RWPE2 (cell line): ENCODE measurements around the gene RAB3GAP1.

ENCODE experiments used
- ATAC-seq: fragments of 200-7000 bp; cut with Tn5 transposase; 3 replicates; pipeline ENCODE4 v1.9.1; 2021; ENCODE audit warnings: low read depth
- DNase-seq: peaks from one replicate; pipeline ENCODE4 v3.0.0-alpha.2; 2020; ENCODE audit warnings: low spot score
- H3K27ac ChIP-seq: fragments of 450-650 bp; 2 replicates; pipeline ENCODE4 v1.5.1; 2017; ENCODE audit warnings: mild to moderate bottlenecking; ENCODE audit not compliant: poor library complexity, severe bottlenecking
- H3K27me3 ChIP-seq: fragments of 250-450 bp; sonication (Bioruptor Pico); 2 replicates; pipeline ENCODE4 v1.5.1; 2021; ENCODE audit warnings: mild to moderate bottlenecking, moderate library complexity; ENCODE audit not compliant: insufficient read depth, poor library complexity, severe bottlenecking
- H3K36me3 ChIP-seq: fragments of 250-450 bp; sonication (Bioruptor Pico); 2 replicates; pipeline ENCODE4 v1.5.1; 2020; ENCODE audit warnings: low read depth, mild to moderate bottlenecking, moderate library complexity
- H3K4me1 ChIP-seq: fragments of 250-450 bp; sonication (Bioruptor Pico); 2 replicates; pipeline ENCODE4 v1.5.1; 2021; ENCODE audit warnings: mild to moderate bottlenecking, moderate library complexity; ENCODE audit not compliant: insufficient read depth, poor library complexity, severe bottlenecking
- H3K4me3 ChIP-seq: fragments of 250-450 bp; sonication (Bioruptor Pico); 2 replicates; pipeline ENCODE4 v1.5.1; 2021; ENCODE audit warnings: mild to moderate bottlenecking, moderate library complexity; ENCODE audit not compliant: severe bottlenecking
- H3K9me3 ChIP-seq: fragments of 250-450 bp; sonication (Bioruptor Pico); 2 replicates; pipeline ENCODE4 v1.5.1; 2021; ENCODE audit warnings: mild to moderate bottlenecking, moderate library complexity; ENCODE audit not compliant: severe bottlenecking
- CTCF ChIP-seq: fragments of 450-650 bp; IDR thresholded peaks from one replicate; pipeline ENCODE4 v1.5.1; 2017; ENCODE audit warnings: mild to moderate bottlenecking, moderate library complexity; ENCODE audit not compliant: poor library complexity, severe bottlenecking

The RAB3GAP1 gene

GRCh38 chr2:135063210-135063609, 11.1 kb downstream of the RAB3GAP1 start:
- Histone ChIP-seq H3K27me3 (no peaks in the 10 kb centered on the region), H3K36me3 (peaks cover 69% of the 10 kb centered on the region), H3K4me3 (no peak overlapping the region), H3K27ac (no peak overlapping the region), H3K4me1 (no peaks in the 10 kb centered on the region), H3K9me3 (no peaks in the 10 kb centered on the region)
- ATAC-seq (no peak), DNase-seq (no peak)
- TF ChIP-seq CTCF = no peak

- no peak for TF ChIP-seq CTCF
- Histone ChIP-seq H3K9me3 (no peaks in the 10 kb centered on the region), H3K4me1 (no peaks in the 10 kb centered on the region), H3K36me3 (peaks cover 68% of the 10 kb centered on the region), H3K4me3 (no peak overlapping the region), H3K27ac (no peak overlapping the region), H3K27me3 (no peaks in the 10 kb centered on the region)
- no peak for DNase-seq
- ATAC-seq = no peak
Observed at GRCh38 chr2:135064149-135064548, 12.1 kb downstream of the RAB3GAP1 start.

- Histone ChIP-seq H3K4me3 (no peak overlapping the region), H3K27ac (no peak overlapping the region), H3K36me3 (peaks cover 67% of the 10 kb centered on the region), H3K27me3 (no peaks in the 10 kb centered on the region), H3K4me1 (no peaks in the 10 kb centered on the region), H3K9me3 (peaks cover 13% of the 10 kb centered on the region)
- no peak for DNase-seq
- no peak for ATAC-seq
- no peak for TF ChIP-seq CTCF
Observed at GRCh38 chr2:135066710-135067109, 14.6 kb downstream of the RAB3GAP1 start.

- peaks cover 25% of the 10 kb centered on the region for H3K9me3 ChIP-seq
- H3K27ac ChIP-seq = no peak overlapping the region
- no peak overlapping the region for H3K4me3 ChIP-seq
- TF ChIP-seq CTCF = no peak
- ATAC-seq (no peak), DNase-seq (no peak)
- H3K36me3 ChIP-seq = peaks cover 50% of the 10 kb centered on the region
- no peaks in the 10 kb centered on the region for H3K27me3 ChIP-seq
- H3K4me1 ChIP-seq = no peaks in the 10 kb centered on the region
Observed at GRCh38 chr2:135072125-135072997, 20.3 kb downstream of the RAB3GAP1 start.

- TF ChIP-seq CTCF = no peak
- DNase-seq (no peak), ATAC-seq (no peak)
- Histone ChIP-seq H3K36me3 (peaks cover 40% of the 10 kb centered on the region), H3K4me3 (no peak overlapping the region), H3K27me3 (no peaks in the 10 kb centered on the region), H3K4me1 (no peaks in the 10 kb centered on the region), H3K27ac (no peak overlapping the region), H3K9me3 (peaks cover 25% of the 10 kb centered on the region)
Observed at GRCh38 chr2:135074216-135074615, 22.1 kb downstream of the RAB3GAP1 start.
